Measurements from ENCODE around the gene RIPOR1.
A peak's percentile ranks its signal among the peaks of the same experiment; 100 is the strongest.

RIPOR1 gene

GRCh38 chr16:67521095-67521804 is 7.4 kb upstream of the RIPOR1 start:
- H3K4me3 ChIP-seq (ENCODE audit: low read depth, low read length) = peak overlapping the region; percentile 65
- POLR2A ChIA-PET = interaction anchor here (0.6 to 1.9 kb wide), 7 partner anchors 8 to 285 kb away, joined by 3 to 13 read pairs (median 6); partner anchors contain the start of genes ACD, ATP6V0D1, C16orf86 and CTCF
- DNase-seq (ENCODE audit: low read depth, low spot score) = peak; percentile 66
- TF ChIP-seq CTCF (IDR thresholded peaks at IDR 0.05; ENCODE audit: insufficient read depth, low read length, missing control alignments) = peak; percentile 99
- CTCF ChIA-PET = interaction anchor here (0.7 to 25.0 kb wide), 77 partner anchors 9 to 519 kb away, joined by 3 to 661 read pairs (median 5); partner anchors contain the start of genes ACD, AGRP, ATP6V0D1 and C16orf86

GRCh38 chr16:67525176-67525860 is 3.3 kb upstream of the RIPOR1 start:
- DNase-seq (ENCODE audit: low read depth, low spot score) = no peak
- peak; percentile 24 for TF ChIP-seq CTCF (IDR thresholded peaks at IDR 0.05; ENCODE audit: insufficient read depth, low read length, missing control alignments)
- POLR2A ChIA-PET = interaction anchor here (1.0 kb wide), 1 partner anchor 37 kb away, joined by 3 read pairs; the partner anchor contains the start of gene CTCF
- CTCF ChIA-PET = interaction anchor here (1.0 to 25.0 kb wide), 11 partner anchors 8 to 291 kb away, joined by 3 to 661 read pairs (median 5); partner anchors contain the start of genes ACD, AGRP, ATP6V0D1 and C16orf86
- no peak overlapping the region for H3K4me3 ChIP-seq (ENCODE audit: low read depth, low read length)

- no peak overlapping the region for H3K4me3 ChIP-seq (ENCODE audit: low read depth, low read length)
- DNase-seq (ENCODE audit: low read depth, low spot score) = no peak
- ChIA-PET POLR2A (interaction anchor here (1.0 kb wide), 1 partner anchor 36 kb away, joined by 3 read pairs; the partner anchor contains the start of gene CTCF), CTCF (interaction anchor here (0.6 to 25.0 kb wide), 12 partner anchors 8 to 290 kb away, joined by 3 to 661 read pairs (median 4); partner anchors contain the start of genes ACD, AGRP, ATP6V0D1 and C16orf86)
- no peak for TF ChIP-seq CTCF (IDR thresholded peaks at IDR 0.05; ENCODE audit: insufficient read depth, low read length, missing control alignments)
These were observed 2.4 kb upstream of the RIPOR1 start for GRCh38 chr16:67526149-67526791.

DNA sequence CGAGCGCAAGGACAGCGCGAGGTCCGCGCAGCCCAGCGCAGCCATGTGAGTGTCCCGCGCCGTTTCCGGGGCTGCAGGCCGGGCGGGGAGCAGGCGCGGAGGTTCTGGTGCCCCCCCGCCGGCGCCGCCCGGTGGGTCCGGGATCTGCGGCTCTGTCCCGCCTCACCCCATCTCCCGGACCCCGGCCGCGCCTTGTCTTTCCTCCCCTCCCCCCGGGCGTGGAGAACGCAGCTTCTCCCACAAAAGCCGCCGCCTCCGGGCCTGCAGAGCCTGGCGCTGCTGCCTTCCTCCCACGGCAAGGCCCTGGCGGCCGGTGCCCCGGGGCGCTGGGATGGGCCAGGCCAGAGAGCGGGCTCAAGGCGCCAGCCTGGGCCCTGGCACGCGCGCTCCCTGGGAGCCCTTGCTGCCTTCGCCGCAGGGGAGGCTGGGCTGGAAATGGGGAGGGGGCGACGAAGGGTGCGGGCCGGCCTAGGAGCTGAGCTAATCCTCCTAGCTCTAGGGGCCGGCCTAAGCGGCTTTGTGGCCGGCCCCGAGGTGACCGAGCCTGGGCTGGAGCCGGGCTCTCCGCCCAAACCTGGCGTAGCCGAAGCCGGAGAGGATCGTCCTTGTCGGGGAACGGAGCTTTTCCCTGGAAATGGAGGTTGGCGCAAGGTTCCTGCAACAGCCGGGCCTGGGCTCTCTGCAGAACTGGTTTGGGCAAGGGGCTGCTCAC is 397 bp downstream of the RIPOR1 start:
- ChIA-PET CTCF (interaction anchor here (0.9 to 25.0 kb wide), 11 partner anchors 8 to 136 kb away, joined by 3 to 605 read pairs (median 10); partner anchors contain the start of genes ACD, ATP6V0D1, C16orf86 and CTCF), POLR2A (interaction anchor here (1.0 to 1.9 kb wide), 5 partner anchors 8 to 138 kb away, joined by 3 to 13 read pairs (median 3); partner anchors contain the start of gene ACD)
- DNase-seq (ENCODE audit: low read depth, low spot score) = no peak
- peak overlapping the region; percentile 73 for H3K4me3 ChIP-seq (ENCODE audit: low read depth, low read length)
- no peak for TF ChIP-seq CTCF (IDR thresholded peaks at IDR 0.05; ENCODE audit: insufficient read depth, low read length, missing control alignments)

DNA sequence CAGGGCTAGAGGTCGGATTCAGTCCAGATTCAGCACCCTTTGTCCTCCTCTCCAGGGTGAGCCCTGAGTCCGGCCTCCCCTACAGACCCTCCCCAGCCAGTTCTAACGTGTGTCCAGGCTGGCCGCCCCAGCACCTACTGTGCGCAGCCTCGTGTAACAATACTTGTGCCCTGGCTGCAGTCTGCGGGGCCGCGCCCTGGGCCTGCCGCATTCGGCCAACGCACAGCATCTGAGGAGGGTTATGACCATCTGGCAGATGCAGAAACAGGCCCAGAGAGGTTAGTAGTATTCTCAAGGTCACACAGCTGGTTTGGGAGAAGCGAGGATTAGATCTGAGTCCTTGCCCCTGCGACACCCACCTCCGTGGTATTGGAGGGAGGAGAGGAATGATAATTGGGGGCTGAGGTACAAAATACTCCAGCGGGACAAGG is 968 bp downstream of the RIPOR1 start:
- TF ChIP-seq CTCF (IDR thresholded peaks at IDR 0.05; ENCODE audit: insufficient read depth, low read length, missing control alignments) = no peak
- ChIA-PET CTCF (interaction anchor here (1.1 to 25.0 kb wide), 10 partner anchors 8 to 136 kb away, joined by 3 to 605 read pairs (median 12); partner anchors contain the start of genes ACD, ATP6V0D1, C16orf86 and CTCF), POLR2A (interaction anchor here (1.0 to 1.9 kb wide), 7 partner anchors 9 to 138 kb away, joined by 3 to 13 read pairs (median 3); partner anchors contain the start of genes ACD and ATP6V0D1)
- peak overlapping the region; percentile 73 for H3K4me3 ChIP-seq (ENCODE audit: low read depth, low read length)
- no peak for DNase-seq (ENCODE audit: low read depth, low spot score)

All from AG04449 (cell line).